ENCODE results near the gene MOSMO.

MOSMO gene

DNA sequence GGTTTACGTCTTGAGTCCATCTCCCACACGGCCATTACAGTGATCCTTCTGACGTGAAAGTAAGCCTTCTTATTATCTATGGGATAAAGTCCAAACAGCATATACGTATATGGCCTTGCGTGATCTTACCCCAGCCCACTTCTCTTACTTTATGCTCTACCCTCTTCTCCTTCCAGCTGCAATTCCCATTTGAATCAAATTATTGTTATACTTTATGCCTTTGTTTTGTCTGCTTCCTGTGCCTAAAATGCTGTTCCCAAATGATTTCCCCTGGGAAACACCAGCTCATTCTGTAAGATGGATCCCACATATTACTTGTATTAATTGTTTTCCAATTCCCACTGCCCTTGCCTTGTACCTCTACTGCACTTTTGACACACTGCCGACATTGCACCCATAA is 43.6 kb upstream of the MOSMO start:
- Histone ChIP-seq H3K9me3 (ENCODE audit: insufficient read depth, low read depth, low read length) (no peaks in the 10 kb centered on the region), H3K79me1 (ENCODE audit: low read length) (no peaks in the 10 kb centered on the region), H4K8ac (ENCODE audit: low read depth, low read length) (no peak overlapping the region), H3K79me2 (ENCODE audit: control insufficient read depth, insufficient read depth, low read length, poor library complexity) (no peaks in the 10 kb centered on the region), H3K36me3 (ENCODE audit: control insufficient read depth in 1 of 2, insufficient read depth in 2 of 2, low read length in 2 of 2) (peaks cover 30 to 50% of the 10 kb centered on the region in 2 experiments), H3K9ac (ENCODE audit: low read length) (no peak overlapping the region), H3K18ac (ENCODE audit: low read length) (no peak overlapping the region), H4K12ac (ENCODE audit: low read depth, low read length) (no peak overlapping the region), H3K27ac (ENCODE audit: low read depth, low read length) (no peak overlapping the region), H3K4me2 (ENCODE audit: low read length) (no peak overlapping the region), H2BK12ac (ENCODE audit: low read length) (no peak overlapping the region), H3K4ac (ENCODE audit: low read depth, low read length) (no peak overlapping the region), H3K14ac (ENCODE audit: low read length) (no peak overlapping the region), H3K27me3 (ENCODE audit: insufficient read depth, low read length) (no peaks in the 10 kb centered on the region), H3K23ac (ENCODE audit: low read length) (no peak overlapping the region), H2AFZ (ENCODE audit: insufficient read depth, low read length, poor library complexity) (no peak overlapping the region), H2BK5ac (ENCODE audit: low read depth, low read length, poor library complexity) (no peak overlapping the region), H3K4me3 (ENCODE audit: low read depth, low read length) (peak overlapping the region; percentile 48), H3K4me1 (ENCODE audit: control insufficient read depth in 1 of 2, insufficient read depth in 2 of 2, low read length in 2 of 2) (no peaks in the 10 kb centered on the region), H2AK5ac (ENCODE audit: low read length) (no peak overlapping the region), H4K91ac (ENCODE audit: low read depth, low read length) (no peak overlapping the region), H2BK120ac (ENCODE audit: insufficient read depth, low read length, poor library complexity) (no peak overlapping the region)
- no CpG with 5 or more reads among the region's 6 CpGs for WGBS (ENCODE audit: extremely low coverage, insufficient coverage, insufficient read length)
- DNase-seq, result no peak

DNA sequence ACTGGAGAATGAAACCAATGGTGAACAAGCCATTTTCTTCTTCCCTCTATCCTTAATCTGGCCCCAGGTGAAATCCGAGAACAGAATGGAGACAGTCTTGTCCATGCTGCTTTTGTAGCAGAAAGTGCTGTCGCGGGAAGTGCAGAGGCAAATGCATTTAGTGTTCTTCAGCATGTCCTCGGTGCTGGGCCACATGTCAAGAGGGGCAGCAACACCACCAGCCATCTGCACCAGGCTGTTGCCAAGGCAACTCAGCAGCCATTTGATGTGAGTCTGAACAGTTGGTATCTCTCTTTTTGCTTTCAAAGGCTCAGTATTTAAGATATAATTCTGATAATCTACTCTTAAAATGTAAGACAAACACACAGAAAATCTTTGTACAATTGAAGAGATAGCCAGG is 36.1 kb upstream of the MOSMO start:
- H3K4me3 ChIP-seq (ENCODE audit: low read depth, low read length), result no peak overlapping the region
- H3K4me2 ChIP-seq (ENCODE audit: low read length), result no peak overlapping the region
- H2BK5ac ChIP-seq (ENCODE audit: low read depth, low read length, poor library complexity), result no peak overlapping the region
- no peak overlapping the region for H3K23ac ChIP-seq (ENCODE audit: low read length)
- no peak overlapping the region for H3K27ac ChIP-seq (ENCODE audit: low read depth, low read length)
- H3K79me2 ChIP-seq (ENCODE audit: control insufficient read depth, insufficient read depth, low read length, poor library complexity), result no peaks in the 10 kb centered on the region
- H3K14ac ChIP-seq (ENCODE audit: low read length), result no peak overlapping the region
- H4K12ac ChIP-seq (ENCODE audit: low read depth, low read length), result no peak overlapping the region
- H3K18ac ChIP-seq (ENCODE audit: low read length), result no peak overlapping the region
- no peak overlapping the region for H3K9ac ChIP-seq (ENCODE audit: low read length)
- no peaks in the 10 kb centered on the region for H3K4me1 ChIP-seq (ENCODE audit: control insufficient read depth in 1 of 2, insufficient read depth in 2 of 2, low read length in 2 of 2)
- no peaks in the 10 kb centered on the region for H3K79me1 ChIP-seq (ENCODE audit: low read length)
- H3K9me3 ChIP-seq (ENCODE audit: insufficient read depth, low read depth, low read length), result no peaks in the 10 kb centered on the region
- H3K27me3 ChIP-seq (ENCODE audit: insufficient read depth, low read length), result no peaks in the 10 kb centered on the region
- H3K4ac ChIP-seq (ENCODE audit: low read depth, low read length), result no peak overlapping the region
- no peak overlapping the region for H4K91ac ChIP-seq (ENCODE audit: low read depth, low read length)
- peaks cover 21 to 38% of the 10 kb centered on the region in 2 experiments for H3K36me3 ChIP-seq (ENCODE audit: control insufficient read depth in 1 of 2, insufficient read depth in 2 of 2, low read length in 2 of 2)
- no peak overlapping the region for H2BK120ac ChIP-seq (ENCODE audit: insufficient read depth, low read length, poor library complexity)
- no CpG with 5 or more reads among the region's 4 CpGs for WGBS (ENCODE audit: extremely low coverage, insufficient coverage, insufficient read length)
- H2AK5ac ChIP-seq (ENCODE audit: low read length), result no peak overlapping the region
- no peak overlapping the region for H2AFZ ChIP-seq (ENCODE audit: insufficient read depth, low read length, poor library complexity)
- no peak overlapping the region for H4K8ac ChIP-seq (ENCODE audit: low read depth, low read length)
- H2BK12ac ChIP-seq (ENCODE audit: low read length), result no peak overlapping the region
- DNase-seq, result no peak

DNA sequence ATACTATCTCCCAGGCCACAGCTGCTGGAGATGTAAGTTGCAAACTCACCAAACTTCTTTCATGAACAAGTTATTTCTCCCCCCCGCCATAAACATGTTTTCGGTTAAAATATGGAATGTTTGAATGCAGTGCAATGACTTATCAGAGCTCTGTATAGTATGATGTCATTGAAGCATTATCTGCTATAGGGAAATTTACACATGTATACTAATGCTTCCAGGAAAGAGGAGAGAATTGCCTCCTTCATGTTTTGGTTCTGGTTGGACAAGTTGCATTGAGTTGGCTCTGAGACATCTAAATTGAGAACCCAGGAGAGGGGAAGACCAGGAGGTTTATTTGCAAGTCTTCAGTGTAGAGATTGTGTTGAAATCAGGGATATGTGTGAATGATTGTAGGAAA is 34.0 kb upstream of the MOSMO start:
- DNase-seq, result no peak
- Histone ChIP-seq H3K27me3 (ENCODE audit: insufficient read depth, low read length) (no peaks in the 10 kb centered on the region), H3K9ac (ENCODE audit: low read length) (no peak overlapping the region), H3K4me2 (ENCODE audit: low read length) (no peak overlapping the region), H3K9me3 (ENCODE audit: insufficient read depth, low read depth, low read length) (no peaks in the 10 kb centered on the region), H3K4ac (ENCODE audit: low read depth, low read length) (no peak overlapping the region), H4K8ac (ENCODE audit: low read depth, low read length) (no peak overlapping the region), H2BK12ac (ENCODE audit: low read length) (no peak overlapping the region), H4K91ac (ENCODE audit: low read depth, low read length) (no peak overlapping the region), H2AK5ac (ENCODE audit: low read length) (no peak overlapping the region), H3K79me2 (ENCODE audit: control insufficient read depth, insufficient read depth, low read length, poor library complexity) (no peaks in the 10 kb centered on the region), H3K4me3 (ENCODE audit: low read depth, low read length) (no peak overlapping the region), H3K4me1 (ENCODE audit: control insufficient read depth in 1 of 2, insufficient read depth in 2 of 2, low read length in 2 of 2) (no peaks in the 10 kb centered on the region), H4K12ac (ENCODE audit: low read depth, low read length) (no peak overlapping the region), H3K23ac (ENCODE audit: low read length) (no peak overlapping the region), H2BK5ac (ENCODE audit: low read depth, low read length, poor library complexity) (no peak overlapping the region), H3K18ac (ENCODE audit: low read length) (no peak overlapping the region), H3K14ac (ENCODE audit: low read length) (no peak overlapping the region), H3K36me3 (ENCODE audit: control insufficient read depth in 1 of 2, insufficient read depth in 2 of 2, low read length in 2 of 2) (peaks cover 21 to 41% of the 10 kb centered on the region in 2 experiments), H3K27ac (ENCODE audit: low read depth, low read length) (no peak overlapping the region), H3K79me1 (ENCODE audit: low read length) (no peaks in the 10 kb centered on the region), H2AFZ (ENCODE audit: insufficient read depth, low read length, poor library complexity) (no peak overlapping the region), H2BK120ac (ENCODE audit: insufficient read depth, low read length, poor library complexity) (no peak overlapping the region)
- no CpG with 5 or more reads among the region's 2 CpGs for WGBS (ENCODE audit: extremely low coverage, insufficient coverage, insufficient read length)

DNA sequence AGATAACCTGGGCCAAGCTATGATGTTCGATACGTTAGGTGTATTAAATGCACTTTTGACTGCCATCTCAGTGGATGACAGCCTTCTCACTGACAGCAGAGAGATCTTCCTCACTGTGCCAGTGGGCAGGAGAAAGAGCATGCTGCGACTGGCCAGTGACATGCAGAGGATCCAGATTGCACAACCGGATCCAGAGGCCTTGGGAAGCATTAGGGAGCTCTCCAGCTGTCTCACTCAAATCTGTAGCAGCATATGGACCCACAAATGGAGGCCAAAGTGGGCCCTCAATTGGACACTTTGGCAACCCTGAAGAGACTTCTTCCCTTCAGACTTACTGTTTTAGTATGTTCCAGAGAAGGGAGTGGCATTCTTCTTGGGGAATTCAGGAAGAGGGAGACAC is 27.9 kb upstream of the MOSMO start:
- Histone ChIP-seq H3K23ac (ENCODE audit: low read length) (no peak overlapping the region), H4K8ac (ENCODE audit: low read depth, low read length) (no peak overlapping the region), H3K14ac (ENCODE audit: low read length) (no peak overlapping the region), H2BK12ac (ENCODE audit: low read length) (no peak overlapping the region), H3K27ac (ENCODE audit: low read depth, low read length) (no peak overlapping the region), H3K4me1 (ENCODE audit: control insufficient read depth in 1 of 2, insufficient read depth in 2 of 2, low read length in 2 of 2) (no peaks in the 10 kb centered on the region), H3K9ac (ENCODE audit: low read length) (no peak overlapping the region), H2AFZ (ENCODE audit: insufficient read depth, low read length, poor library complexity) (no peak overlapping the region), H3K4me3 (ENCODE audit: low read depth, low read length) (no peak overlapping the region), H3K36me3 (ENCODE audit: control insufficient read depth in 1 of 2, insufficient read depth in 2 of 2, low read length in 2 of 2) (peaks cover 22 to 50% of the 10 kb centered on the region in 2 experiments), H4K12ac (ENCODE audit: low read depth, low read length) (no peak overlapping the region), H2BK5ac (ENCODE audit: low read depth, low read length, poor library complexity) (no peak overlapping the region), H3K4ac (ENCODE audit: low read depth, low read length) (no peak overlapping the region), H3K27me3 (ENCODE audit: insufficient read depth, low read length) (no peaks in the 10 kb centered on the region), H2BK120ac (ENCODE audit: insufficient read depth, low read length, poor library complexity) (no peak overlapping the region), H3K79me1 (ENCODE audit: low read length) (no peaks in the 10 kb centered on the region), H3K9me3 (ENCODE audit: insufficient read depth, low read depth, low read length) (no peaks in the 10 kb centered on the region), H4K91ac (ENCODE audit: low read depth, low read length) (no peak overlapping the region), H3K18ac (ENCODE audit: low read length) (no peak overlapping the region), H3K79me2 (ENCODE audit: control insufficient read depth, insufficient read depth, low read length, poor library complexity) (no peaks in the 10 kb centered on the region), H3K4me2 (ENCODE audit: low read length) (no peak overlapping the region), H2AK5ac (ENCODE audit: low read length) (no peak overlapping the region)
- DNase-seq, result no peak
- WGBS (ENCODE audit: extremely low coverage, insufficient coverage, insufficient read length), result no CpG with 5 or more reads among the region's 4 CpGs

Measured in trophoblast cell (in vitro differentiated cells and primary cell).